ENCODE data around the gene CASP5.

- TF ChIP-seq EZH2 (IDR thresholded peaks at IDR 0.05) (no peak), CTCF (IDR thresholded peaks at IDR 0.05) (no peak), EZH2phosphoT487 (IDR thresholded peaks at IDR 0.05) (no peak)
Measured at GRCh38 chr11:104979839-104980238, 43.1 kb downstream of the CASP5 start.
